GM19397 (cell line): ENCODE results near the gene CALM3.

Experiments used
- ATAC-seq: cut with Tn5 transposase; IDR thresholded peaks from one replicate; pipeline ENCODE4 v1.9.1; 2021; ENCODE audit warnings: mild to moderate bottlenecking, moderate library complexity; ENCODE audit not compliant: unreplicated experiment

Gene CALM3

DNA sequence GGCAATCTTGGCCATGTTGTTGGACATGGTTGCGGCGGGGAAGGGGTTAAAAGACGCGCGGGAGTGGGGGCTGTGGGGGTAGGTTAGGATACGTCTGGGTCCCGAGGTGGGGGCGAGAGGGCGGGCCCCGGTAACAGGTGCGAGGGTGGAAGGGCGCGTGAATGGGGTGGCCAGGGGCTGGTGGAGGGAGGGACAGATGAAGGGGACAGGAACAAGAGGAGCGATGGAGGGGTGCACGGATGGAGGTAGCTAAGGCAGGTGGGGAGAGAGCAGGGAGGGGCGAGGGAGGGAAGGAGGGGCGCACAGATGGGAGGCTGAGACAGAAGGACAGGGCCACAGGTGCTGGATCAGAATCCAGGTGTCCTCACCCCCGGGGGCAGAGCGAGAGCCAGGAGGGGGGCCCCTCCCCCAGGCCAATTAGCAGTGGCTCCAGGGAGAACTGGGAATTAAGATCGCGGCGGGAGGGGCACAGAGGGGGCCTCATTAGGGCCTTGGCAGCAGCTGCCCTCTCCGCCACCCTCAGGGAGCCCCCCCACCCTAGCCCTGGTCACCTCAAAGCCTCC is 33.6 kb downstream of the CALM3 start:
- ATAC-seq: no peak

- no peak for ATAC-seq
Observed at GRCh38 chr19:46635920-46636761, 35.0 kb downstream of the CALM3 start, which contains the start of gene GNG8. TSS of gene GNG8 (minus strand) at chr19:46636202. CDS start at chr19:46634682, 1,520 bp downstream.

GRCh38 chr19:46637224-46637623 is 36.1 kb downstream of the CALM3 start:
- no peak for ATAC-seq

DNA sequence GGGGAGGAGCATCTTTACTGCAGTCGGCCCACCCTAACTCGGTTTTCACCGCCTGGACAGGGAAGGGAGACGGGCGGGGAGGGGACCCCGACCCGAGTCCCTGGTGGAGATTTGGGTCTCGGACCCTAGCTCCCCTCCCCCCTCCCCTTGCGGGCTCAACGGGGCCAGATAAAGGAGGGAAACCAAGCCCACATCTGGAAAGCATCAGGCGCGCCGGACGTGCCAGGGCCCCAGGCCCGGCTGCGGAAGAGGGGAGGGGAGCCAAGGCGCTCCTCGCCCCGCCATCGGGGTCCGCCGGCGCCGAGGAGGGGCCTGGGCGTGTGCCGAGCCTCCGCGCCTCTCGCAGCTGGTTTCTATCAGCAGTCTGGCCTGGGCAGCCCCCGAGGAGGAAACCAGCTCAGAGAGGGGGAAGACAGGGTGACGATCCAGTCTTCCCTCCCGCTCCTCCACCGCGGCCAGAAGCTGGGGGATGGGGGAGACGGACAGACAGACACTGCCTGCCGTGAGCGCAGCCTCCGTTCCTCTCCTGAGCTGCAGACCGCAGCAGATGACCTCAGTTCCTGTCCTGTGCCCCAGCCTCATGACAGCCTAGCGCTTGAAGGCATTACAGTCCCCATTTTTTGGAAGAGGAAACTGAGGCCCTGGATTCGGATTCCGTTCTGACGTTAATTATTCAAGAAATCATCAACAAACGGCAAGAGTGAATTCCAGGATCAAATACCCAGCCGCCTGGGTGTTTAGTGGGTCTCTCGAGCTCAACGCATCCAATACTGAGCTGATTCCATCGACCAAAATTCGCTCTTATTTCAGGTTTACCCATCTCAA is 38.4 kb downstream of the CALM3 start:
- no peak for ATAC-seq

DNA sequence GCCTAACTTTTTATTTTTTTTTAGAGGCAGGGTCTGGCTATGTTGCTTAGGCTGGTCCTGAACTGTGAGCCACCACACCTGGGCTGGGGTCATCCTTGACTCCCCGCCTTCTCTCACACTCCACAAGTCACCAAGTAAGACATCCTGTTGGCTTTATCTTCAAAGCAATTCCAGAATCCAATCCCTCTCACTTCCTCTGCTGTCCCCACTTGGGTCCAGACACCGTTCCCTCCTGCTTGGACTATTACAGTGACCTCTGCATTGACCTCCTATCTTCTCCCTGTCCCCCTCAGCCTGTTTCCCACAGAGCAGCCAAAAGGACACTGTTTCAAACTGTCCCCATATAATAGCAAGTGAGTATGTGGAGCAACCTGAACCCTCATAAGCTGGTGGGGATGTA is 39.5 kb downstream of the CALM3 start:
- ATAC-seq: no peak

- no peak for ATAC-seq
Observed at GRCh38 chr19:46644720-46645119, 43.6 kb downstream of the CALM3 start.

GRCh38 chr19:46646402-46646801 is 45.3 kb downstream of the CALM3 start:
- ATAC-seq: no peak

DNA sequence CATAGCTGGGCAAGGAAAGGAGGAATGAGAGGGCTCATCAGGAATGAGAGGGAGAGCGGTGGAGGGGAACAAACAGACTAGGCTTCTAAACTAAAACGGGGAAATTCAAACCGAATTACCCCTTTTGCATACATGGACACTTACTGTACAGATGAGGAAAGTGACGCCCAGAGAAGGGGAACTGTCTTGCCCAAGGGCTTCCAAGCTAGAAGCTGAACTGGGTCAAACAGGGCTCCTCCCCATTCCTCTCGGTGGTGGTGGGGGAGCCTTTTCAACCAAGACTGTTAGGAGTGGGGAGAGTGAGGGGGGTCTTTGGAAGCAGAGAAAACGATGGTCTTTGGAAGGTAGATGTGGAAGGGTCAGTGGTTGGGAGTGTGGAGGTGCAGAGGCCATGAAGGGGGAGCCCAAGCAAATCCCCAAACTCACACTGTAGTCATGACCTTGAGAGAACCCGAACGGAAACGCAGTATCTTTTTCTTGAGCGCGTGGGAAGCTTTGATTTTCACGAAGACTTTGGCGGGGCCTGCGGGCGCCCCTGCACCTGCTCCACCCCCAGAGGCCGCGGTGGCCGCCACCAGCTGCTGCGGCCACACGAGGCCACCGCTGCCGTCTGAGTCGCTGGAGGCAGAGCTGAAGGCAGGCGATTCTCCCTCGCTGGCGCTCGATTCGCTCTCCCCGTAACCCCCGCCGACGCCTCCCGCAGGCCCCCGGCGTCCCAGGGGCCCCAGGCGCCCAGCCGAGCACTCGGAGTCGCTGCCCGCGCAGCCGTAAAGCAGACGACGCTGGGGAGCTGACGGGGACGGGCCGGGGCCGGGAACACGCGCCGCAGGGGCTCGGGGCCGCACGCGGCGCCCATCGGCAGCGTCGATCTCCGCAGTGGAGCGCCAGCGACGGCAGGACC is 47.2 kb downstream of the CALM3 start:
- no peak for ATAC-seq

DNA sequence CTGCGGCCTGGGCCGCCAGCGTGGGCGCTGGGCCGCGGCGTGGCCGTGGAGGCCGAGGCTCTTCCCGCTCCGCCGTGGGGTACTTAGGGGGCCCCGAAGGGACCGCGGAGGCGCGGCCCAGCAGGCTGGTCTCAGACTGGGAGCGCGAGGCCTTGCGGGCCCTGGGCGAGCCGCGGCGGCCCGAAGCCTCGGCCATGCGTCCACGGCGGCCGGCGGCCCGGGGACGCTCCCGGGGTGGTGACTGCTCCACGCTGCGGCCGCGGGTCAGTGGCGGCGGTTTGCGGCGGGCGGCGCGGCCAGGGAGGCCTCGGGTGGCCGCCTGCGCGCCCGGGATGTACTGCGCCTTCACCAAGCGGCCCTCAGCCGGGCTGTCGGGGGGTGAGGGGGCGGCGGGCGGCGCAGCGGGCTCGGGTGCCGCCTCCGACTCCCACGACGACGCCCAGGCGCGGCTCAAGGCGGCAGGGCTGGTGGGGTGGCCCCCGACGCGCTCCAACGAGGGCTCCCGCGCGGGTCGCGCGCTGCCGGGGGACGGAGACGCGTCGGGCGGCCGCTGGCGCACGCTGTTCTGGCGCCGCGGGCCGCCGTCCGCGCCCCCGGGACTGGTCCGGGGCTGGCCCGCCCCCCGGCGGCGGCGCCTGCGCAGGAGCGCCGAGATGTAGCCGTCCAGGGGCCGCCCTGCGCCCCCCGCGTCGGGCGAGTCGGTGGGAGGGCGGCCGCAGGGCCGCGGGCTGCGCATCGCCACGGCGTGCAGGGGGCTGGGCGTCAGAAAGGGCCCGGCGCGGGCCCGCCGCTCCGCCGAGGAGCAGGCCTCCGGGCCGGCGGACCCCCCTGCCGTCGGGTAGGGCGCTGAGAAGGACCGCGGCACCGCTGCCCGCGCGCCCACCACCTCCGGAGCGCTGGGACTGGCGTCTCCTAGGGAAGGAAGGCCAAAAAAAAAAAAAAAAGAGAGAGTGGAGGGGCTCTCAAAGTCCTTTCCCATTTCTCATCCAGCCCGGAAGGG is 48.1 kb downstream of the CALM3 start:
- no peak for ATAC-seq

DNA sequence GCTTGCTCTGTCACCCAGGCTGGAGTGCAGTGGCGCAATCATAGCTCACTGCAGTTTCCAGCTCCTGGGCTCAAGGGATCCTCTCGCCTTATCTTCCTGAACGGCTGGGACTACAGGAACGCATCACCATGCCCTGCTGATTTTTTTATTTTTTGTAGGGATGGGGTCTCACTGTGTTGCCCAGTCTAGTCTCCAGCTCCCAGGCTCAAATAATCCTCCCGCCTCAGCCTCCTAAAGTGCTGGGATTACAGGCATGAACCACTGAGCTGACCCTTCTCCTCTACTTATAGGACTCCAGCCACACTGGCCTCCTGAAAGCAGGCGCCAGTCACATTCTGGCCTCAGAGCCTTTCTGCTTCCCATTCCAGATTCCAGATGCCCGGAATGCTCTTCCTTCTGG is 49.3 kb downstream of the CALM3 start:
- no peak for ATAC-seq

GRCh38 chr19:46654621-46655152 is 53.6 kb downstream of the CALM3 start:
- ATAC-seq: no peak

DNA sequence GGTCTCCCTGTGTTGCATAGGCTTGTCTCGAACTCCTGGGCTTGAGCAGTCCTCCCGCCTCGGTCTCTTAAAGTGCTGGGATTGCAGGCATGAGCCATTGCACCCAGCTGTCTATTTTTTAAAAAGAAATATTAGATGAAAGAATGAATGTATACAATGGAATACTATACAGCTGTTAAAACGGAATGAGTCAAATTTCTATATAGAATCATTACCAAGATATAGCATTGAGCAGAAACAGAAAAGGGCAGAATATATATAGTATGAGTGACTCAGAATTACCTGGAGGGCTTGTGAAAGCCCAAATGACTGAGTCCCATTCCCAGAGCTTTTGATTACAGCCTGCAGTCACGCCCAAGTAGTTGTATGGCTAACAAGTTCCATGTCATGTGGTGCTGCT is 55.4 kb downstream of the CALM3 start:
- no peak for ATAC-seq

- no peak for ATAC-seq
Observed at GRCh38 chr19:46659151-46660007, 58.2 kb downstream of the CALM3 start.

GRCh38 chr19:46660008-46660517 is 58.9 kb downstream of the CALM3 start:
- no peak for ATAC-seq
